ENCODE results near the gene RIN1. TPM values are rescaled to one million over a fixed set of nuclear protein-coding genes. Genes with fewer than 3 reads are reported as not detected.
"Not testable (repeated sequence)": the region's sequence is repeated elsewhere in the genome, so short reads cannot be mapped to it uniquely, and the experiment has no call there.

RIN1 gene
- 1 to 10 TPM; 2.2 to 4.6 TPM for total RNA-seq
- long read RNA-seq, partial matches to known transcripts: 1 of 2 reads
- long read RNA-seq, other reads (novel, unspliced or antisense): 1 of 2 reads

- intact Hi-C loops (cut with DNase I): no loop called here
- ATAC-seq: peak; percentile 69 to 84
- peak; percentile 82 for DNase-seq
Measured at GRCh38 chr11:66336234-66337102, at the start of gene RIN1. Gene RIN1 (minus strand): TSS chr11:66336434. CDS start chr11:66336402, 32 bp downstream.

- DNase-seq; ATAC-seq; intact Hi-C loops (cut with DNase I): not testable (repeated sequence)
Measured at GRCh38 chr11:66384316-66384715, 48.1 kb upstream of the RIN1 start.

GRCh38 chr11:66380264-66380663 is 44.0 kb upstream of the RIN1 start:
- ATAC-seq; DNase-seq; intact Hi-C loops (cut with DNase I): not testable (repeated sequence)

- ATAC-seq; DNase-seq; intact Hi-C loops (cut with DNase I): not testable (repeated sequence)
Measured at GRCh38 chr11:66373690-66374287, 37.6 kb upstream of the RIN1 start.

- ATAC-seq (peak; percentile 51 to 60), DNase-seq (no peak)
- intact Hi-C loops (cut with DNase I): no loop called here
Measured at GRCh38 chr11:66373265-66373664, 37.0 kb upstream of the RIN1 start.

- intact Hi-C loops (cut with DNase I): no loop called here
- DNase-seq (peak; percentile 73), ATAC-seq (peak; percentile 82 to 84)
Measured at GRCh38 chr11:66371627-66372415, 35.6 kb upstream of the RIN1 start, which contains the start of gene SLC29A2. Gene SLC29A2 (minus strand): TSS chr11:66371760. CDS start chr11:66371591, 169 bp downstream.

GRCh38 chr11:66369073-66369894 is 33.0 kb upstream of the RIN1 start:
- ATAC-seq (no peak), DNase-seq (no peak)
- intact Hi-C loops (cut with DNase I): no loop called here

GRCh38 chr11:66368484-66368883 is 32.2 kb upstream of the RIN1 start:
- intact Hi-C loops (cut with DNase I): no loop called here
- no peak for ATAC-seq
- no peak for DNase-seq

GRCh38 chr11:66367561-66368312 is 31.5 kb upstream of the RIN1 start:
- intact Hi-C loops (cut with DNase I): no loop called here
- no peak for DNase-seq
- no peak for ATAC-seq

- intact Hi-C loops (cut with DNase I): no loop called here
- DNase-seq (no peak), ATAC-seq (no peak)
Measured at GRCh38 chr11:66366844-66367477, 30.7 kb upstream of the RIN1 start.

GRCh38 chr11:66365711-66366619 is 29.7 kb upstream of the RIN1 start:
- DNase-seq: no peak
- ATAC-seq: no peak
- intact Hi-C loops (cut with DNase I): no loop called here

- intact Hi-C loops (cut with DNase I): no loop called here
- ATAC-seq (no peak), DNase-seq (no peak)
Measured at GRCh38 chr11:66365166-66365565, 28.9 kb upstream of the RIN1 start.

- intact Hi-C loops (cut with DNase I): no loop called here
- ATAC-seq: peak; percentile 22 to 41
- DNase-seq: no peak
Measured at GRCh38 chr11:66363805-66364535, 27.7 kb upstream of the RIN1 start.

GRCh38 chr11:66363187-66363601 is 27.0 kb upstream of the RIN1 start:
- DNase-seq: no peak
- intact Hi-C loops (cut with DNase I): no loop called here
- ATAC-seq: peak; percentile 3 to 9

GRCh38 chr11:66362481-66363147 is 26.4 kb upstream of the RIN1 start:
- ATAC-seq: peak in 1 of 2 donors; percentile 3
- no peak for DNase-seq

More at GRCh38 chr11:66362481-66363147, 26.4 kb upstream of the RIN1 start:
- intact Hi-C loops (cut with DNase I): no loop called here

Data from left cardiac atrium (tissue), 4 donors.